Neural crest cell (in vitro differentiated cells): ENCODE results near the gene FIBCD1. TPM values are rescaled to one million over a fixed set of nuclear protein-coding genes. Genes with fewer than 3 reads are reported as not detected.
A peak's percentile ranks its signal among the peaks of the same experiment; 100 is the strongest.
"Not testable (repeated sequence)": the region's sequence is repeated elsewhere in the genome, so short reads cannot be mapped to it uniquely, and the experiment has no call there.

ENCODE experiments used
- DNase-seq: peaks from one replicate; pipeline ENCODE4 v3.0.0; 2021; ENCODE audit warnings: low read depth, mixed read lengths, low spot score
- H3K27ac Mint-ChIP-seq: one replicate; pipeline ENCODE4 v1.8.0; 2021; ENCODE audit warnings: mild to moderate bottlenecking, mixed read lengths; ENCODE audit not compliant: unreplicated experiment
- H3K27me3 Mint-ChIP-seq: 2 replicates; pipeline ENCODE4 v1.8.0; 2021; ENCODE audit warnings: low read depth, mild to moderate bottlenecking, mixed read lengths
- H3K36me3 Mint-ChIP-seq: 2 replicates; pipeline ENCODE4 v1.8.0; 2021; ENCODE audit warnings: low read depth, mild to moderate bottlenecking, mixed read lengths
- H3K4me1 Mint-ChIP-seq: 2 replicates; pipeline ENCODE4 v1.8.0; 2021; ENCODE audit warnings: mixed read lengths
- H3K4me3 Mint-ChIP-seq: one replicate; pipeline ENCODE4 v1.8.0; 2021; ENCODE audit warnings: mild to moderate bottlenecking, mixed read lengths
- H3K9me3 Mint-ChIP-seq: 2 replicates; pipeline ENCODE4 v1.8.0; 2021; ENCODE audit warnings: mixed read lengths
- total RNA-seq: library from RNA; stranded (reverse); gene quantifications from 2 replicates; pipeline ENCODE4 v1.2.1, GENCODE V29; 2021
- TF ChIP-seq, protein P1 (sequence below): fragments of 200-600 bp; sonication (generic); conservative IDR thresholded peaks from 2 replicates; pipeline ENCODE4 v1.5.0; 2021; ENCODE audit warnings: antibody characterized with exemption, mild to moderate bottlenecking

FIBCD1 gene
- total RNA-seq, 1 donor from 2014 or later = 0.23 TPM

DNA sequence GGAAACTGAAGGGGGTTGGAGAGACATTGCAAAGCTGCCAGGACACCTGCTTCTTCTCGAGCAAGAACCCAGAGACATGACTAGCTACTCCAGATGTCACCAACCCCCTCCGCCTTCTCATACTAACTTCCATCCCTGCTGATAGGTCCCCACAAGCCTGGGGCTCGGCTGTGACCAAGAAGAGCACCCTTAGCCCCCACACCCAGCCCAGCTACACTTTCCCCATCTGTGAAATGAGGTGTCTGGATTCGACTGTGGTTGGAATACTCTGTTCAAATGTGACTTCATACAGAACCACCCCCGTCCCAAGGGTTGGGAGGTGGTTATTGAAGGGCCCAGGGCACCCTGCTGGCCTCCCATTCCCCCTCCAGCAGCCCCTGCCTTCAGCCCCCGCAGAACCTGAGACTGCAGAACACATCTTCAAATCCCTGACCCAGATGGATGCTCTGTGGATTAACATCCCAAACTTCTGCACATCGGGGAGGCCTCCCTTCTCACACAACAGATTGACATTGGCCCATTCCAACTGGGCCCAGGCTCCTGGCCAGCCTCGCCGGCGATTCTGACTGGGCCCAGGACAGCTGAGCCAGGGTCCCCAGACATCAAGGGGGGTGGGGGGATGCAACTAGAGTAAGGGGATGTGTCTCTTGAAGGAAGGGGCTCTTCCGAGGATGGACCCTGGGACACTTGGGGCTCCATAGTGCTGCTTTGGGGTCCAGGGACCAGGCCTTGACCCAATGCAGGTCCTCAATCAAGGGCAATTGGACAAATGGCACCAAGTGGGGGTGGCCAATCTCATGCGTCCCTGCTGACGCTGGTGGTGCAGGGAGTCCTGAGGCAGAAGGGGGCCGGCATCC, 21.7 kb upstream of the FIBCD1 start:
- Mint-ChIP-seq H3K36me3 (peaks cover 5% of the 10 kb centered on the region), H3K27me3 (no peaks in the 10 kb centered on the region), H3K4me1 (no peaks in the 10 kb centered on the region), H3K27ac (no peak overlapping the region), H3K9me3 (no peaks in the 10 kb centered on the region), H3K4me3 (no peak overlapping the region)
- DNase-seq = no peak
- TF ChIP-seq, protein P1, sequence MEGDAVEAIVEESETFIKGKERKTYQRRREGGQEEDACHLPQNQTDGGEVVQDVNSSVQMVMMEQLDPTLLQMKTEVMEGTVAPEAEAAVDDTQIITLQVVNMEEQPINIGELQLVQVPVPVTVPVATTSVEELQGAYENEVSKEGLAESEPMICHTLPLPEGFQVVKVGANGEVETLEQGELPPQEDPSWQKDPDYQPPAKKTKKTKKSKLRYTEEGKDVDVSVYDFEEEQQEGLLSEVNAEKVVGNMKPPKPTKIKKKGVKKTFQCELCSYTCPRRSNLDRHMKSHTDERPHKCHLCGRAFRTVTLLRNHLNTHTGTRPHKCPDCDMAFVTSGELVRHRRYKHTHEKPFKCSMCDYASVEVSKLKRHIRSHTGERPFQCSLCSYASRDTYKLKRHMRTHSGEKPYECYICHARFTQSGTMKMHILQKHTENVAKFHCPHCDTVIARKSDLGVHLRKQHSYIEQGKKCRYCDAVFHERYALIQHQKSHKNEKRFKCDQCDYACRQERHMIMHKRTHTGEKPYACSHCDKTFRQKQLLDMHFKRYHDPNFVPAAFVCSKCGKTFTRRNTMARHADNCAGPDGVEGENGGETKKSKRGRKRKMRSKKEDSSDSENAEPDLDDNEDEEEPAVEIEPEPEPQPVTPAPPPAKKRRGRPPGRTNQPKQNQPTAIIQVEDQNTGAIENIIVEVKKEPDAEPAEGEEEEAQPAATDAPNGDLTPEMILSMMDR = no peak

DNA sequence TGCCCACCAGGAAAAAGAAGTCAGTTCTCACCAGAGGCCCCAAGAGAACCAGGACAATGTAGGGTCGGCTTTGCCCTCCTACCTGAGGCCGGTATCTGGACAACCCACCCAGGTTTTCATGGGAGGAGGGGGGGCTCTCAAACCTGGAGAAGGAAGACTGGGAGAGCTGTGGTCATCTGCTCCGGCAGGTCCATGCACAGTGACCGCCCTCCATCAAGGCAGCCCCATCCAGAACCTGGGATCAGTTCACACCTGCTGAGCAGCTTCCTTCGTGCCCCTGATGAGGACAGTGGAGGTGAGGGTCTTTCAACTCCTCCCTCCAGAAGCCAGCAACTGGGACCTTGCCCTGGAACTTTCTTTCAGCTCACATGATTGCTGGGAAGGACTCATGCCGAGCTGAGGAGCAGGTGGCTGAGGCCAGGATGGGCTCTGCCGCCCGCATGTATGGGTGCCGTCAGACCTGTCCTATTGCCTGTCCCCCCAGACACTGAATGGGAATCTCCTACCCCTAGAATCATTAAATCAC, 20.8 kb upstream of the FIBCD1 start:
- no peaks in the 10 kb centered on the region for H3K27me3 Mint-ChIP-seq
- peaks cover 5% of the 10 kb centered on the region for H3K36me3 Mint-ChIP-seq
- H3K27ac Mint-ChIP-seq = peak overlapping the region; percentile 19
- no peaks in the 10 kb centered on the region for H3K9me3 Mint-ChIP-seq
- no peak for DNase-seq
- H3K4me3 Mint-ChIP-seq = no peak overlapping the region
- TF ChIP-seq, protein P1 = no peak
- no peaks in the 10 kb centered on the region for H3K4me1 Mint-ChIP-seq

DNA sequence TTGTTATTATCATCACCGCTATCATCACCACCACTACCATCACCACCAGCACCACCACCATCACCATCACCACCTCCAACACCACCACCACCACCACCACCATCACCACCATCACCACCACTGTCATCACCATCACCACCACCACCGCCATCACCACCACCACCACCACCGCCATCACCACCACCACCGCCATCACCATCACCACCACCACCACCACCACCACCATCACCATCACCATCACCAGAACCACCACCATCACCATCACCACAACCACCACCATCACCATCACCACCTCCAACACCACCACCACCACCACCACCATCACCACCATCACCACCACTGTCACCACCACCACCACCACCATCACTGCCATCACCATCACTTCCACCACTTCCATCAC, 19.5 kb upstream of the FIBCD1 start:
- H3K27me3 Mint-ChIP-seq, H3K9me3 Mint-ChIP-seq, H3K4me1 Mint-ChIP-seq, H3K4me3 Mint-ChIP-seq, DNase-seq, H3K36me3 Mint-ChIP-seq, H3K27ac Mint-ChIP-seq: not testable (repeated sequence)

DNA sequence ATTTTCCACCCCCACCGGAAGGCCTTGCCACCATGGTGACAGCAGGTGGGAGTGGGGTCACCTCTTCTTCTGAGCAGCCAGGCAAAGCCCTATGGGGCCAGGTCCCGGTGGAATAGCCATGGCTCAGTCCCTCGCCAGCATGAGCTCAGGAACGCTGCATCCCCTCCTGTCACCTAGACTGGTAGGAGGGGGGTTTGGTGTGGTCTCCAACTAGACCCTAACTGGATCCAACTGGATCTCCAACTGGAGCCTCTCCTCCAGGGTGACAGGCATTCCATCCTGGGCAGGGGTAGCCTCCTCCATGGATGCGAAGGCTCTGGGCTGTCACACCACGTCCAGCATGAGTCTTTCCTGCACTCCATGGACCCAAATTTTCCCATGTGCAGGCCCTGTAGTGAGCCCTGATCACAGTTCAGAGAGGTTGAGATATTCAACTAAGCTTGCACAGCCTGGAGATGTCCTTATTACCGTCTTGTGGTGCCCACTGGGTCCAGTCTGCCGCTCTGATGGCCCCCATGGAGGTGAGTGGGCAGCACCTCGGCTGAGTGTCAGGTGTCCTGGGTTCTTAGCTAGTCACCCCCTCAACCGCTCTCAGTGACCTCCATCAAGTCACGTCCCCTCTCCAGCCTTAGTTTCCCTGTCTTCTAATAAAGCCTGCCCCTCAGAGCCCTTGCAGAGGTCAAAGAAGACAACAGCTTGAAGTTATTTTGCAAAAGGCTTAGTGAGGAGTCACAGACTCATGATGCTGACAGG, 18.6 kb upstream of the FIBCD1 start:
- H3K4me3 Mint-ChIP-seq = no peak overlapping the region
- H3K4me1 Mint-ChIP-seq = no peaks in the 10 kb centered on the region
- peaks cover under 1% of the 10 kb centered on the region for H3K27me3 Mint-ChIP-seq
- TF ChIP-seq, protein P1 = no peak
- H3K27ac Mint-ChIP-seq = peak overlapping the region; percentile 31
- H3K9me3 Mint-ChIP-seq = no peaks in the 10 kb centered on the region
- DNase-seq = no peak
- H3K36me3 Mint-ChIP-seq = peaks cover 5% of the 10 kb centered on the region

DNA sequence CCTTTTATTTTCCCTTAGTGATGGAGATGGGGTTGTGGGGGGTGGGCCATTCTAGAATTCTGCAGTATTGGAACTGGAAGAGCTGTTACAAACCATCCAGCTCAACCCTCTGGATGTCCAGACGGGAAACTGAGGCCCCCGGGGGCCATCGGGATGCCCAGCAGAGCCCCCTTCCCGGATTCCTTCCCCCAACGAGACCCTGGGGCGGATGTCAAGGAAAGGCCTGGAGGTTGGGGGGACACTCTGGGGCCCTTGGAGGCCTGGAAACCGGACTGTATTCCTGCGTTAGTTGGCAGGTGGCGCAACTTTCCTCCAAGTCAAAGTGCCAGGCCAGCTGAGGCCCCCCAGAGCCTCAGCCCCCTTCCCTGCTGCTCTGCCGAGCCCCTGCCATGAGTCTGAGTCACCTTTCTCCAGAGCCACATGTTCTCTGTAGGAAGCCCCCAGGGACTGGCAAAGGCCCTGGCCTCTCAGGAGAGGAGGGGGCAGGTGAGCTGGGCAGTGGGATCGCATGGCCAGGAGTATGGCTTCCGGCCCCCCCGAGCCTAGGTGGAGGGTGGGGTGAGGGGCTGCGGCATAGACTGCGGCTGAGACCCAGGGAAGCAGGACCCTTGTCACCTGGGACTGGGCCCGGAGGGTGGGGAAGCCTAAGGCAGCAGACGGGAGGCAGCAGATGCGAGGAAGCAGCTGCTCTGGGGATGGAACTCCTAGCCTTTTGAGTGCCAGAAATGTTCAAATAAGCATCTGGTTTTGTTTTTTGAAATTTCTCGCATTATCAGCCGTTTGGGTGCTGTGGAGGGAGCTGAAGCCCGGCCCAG, 17.8 kb upstream of the FIBCD1 start:
- peaks cover 5% of the 10 kb centered on the region for H3K36me3 Mint-ChIP-seq
- H3K4me1 Mint-ChIP-seq = no peaks in the 10 kb centered on the region
- no peak overlapping the region for H3K27ac Mint-ChIP-seq
- no peaks in the 10 kb centered on the region for H3K9me3 Mint-ChIP-seq
- no peak for DNase-seq
- no peak overlapping the region for H3K4me3 Mint-ChIP-seq
- peaks cover 9% of the 10 kb centered on the region for H3K27me3 Mint-ChIP-seq
- TF ChIP-seq, protein P1 = no peak
